ENCODE measurements around the gene TSHB.

DNA sequence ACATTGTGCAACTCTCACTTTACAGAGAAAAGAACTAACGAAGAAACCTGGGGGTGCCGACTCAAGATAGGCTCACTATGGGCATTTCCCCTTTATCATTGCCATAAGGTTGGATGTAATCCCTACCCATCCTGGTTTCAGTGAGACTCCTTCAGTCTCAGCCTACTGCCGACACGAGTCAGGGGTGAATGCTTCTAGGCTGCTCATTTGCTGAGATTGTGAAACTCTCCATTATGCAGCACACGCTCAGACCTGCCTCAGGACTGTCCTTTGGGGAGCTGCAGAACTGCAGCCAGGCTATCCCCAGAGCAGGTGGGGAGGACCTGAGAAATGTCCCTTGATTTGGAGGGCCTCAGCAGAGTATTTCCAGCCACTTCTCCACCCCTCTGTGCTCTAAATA lies 22.2 kb downstream of the TSHB start:
- TF ChIP-seq, protein P1, sequence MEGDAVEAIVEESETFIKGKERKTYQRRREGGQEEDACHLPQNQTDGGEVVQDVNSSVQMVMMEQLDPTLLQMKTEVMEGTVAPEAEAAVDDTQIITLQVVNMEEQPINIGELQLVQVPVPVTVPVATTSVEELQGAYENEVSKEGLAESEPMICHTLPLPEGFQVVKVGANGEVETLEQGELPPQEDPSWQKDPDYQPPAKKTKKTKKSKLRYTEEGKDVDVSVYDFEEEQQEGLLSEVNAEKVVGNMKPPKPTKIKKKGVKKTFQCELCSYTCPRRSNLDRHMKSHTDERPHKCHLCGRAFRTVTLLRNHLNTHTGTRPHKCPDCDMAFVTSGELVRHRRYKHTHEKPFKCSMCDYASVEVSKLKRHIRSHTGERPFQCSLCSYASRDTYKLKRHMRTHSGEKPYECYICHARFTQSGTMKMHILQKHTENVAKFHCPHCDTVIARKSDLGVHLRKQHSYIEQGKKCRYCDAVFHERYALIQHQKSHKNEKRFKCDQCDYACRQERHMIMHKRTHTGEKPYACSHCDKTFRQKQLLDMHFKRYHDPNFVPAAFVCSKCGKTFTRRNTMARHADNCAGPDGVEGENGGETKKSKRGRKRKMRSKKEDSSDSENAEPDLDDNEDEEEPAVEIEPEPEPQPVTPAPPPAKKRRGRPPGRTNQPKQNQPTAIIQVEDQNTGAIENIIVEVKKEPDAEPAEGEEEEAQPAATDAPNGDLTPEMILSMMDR (IDR thresholded peaks at IDR 0.05): no peak
- no peak for TF ChIP-seq POLR2A (IDR thresholded peaks at IDR 0.05)
- TF ChIP-seq POLR2AphosphoS5 (IDR thresholded peaks at IDR 0.05): no peak
